ENCODE results near the gene ACTN4.

GRCh38 chr19:38653028-38653571, 5.7 kb downstream of the ACTN4 start:
- TF ChIP-seq, protein P1, sequence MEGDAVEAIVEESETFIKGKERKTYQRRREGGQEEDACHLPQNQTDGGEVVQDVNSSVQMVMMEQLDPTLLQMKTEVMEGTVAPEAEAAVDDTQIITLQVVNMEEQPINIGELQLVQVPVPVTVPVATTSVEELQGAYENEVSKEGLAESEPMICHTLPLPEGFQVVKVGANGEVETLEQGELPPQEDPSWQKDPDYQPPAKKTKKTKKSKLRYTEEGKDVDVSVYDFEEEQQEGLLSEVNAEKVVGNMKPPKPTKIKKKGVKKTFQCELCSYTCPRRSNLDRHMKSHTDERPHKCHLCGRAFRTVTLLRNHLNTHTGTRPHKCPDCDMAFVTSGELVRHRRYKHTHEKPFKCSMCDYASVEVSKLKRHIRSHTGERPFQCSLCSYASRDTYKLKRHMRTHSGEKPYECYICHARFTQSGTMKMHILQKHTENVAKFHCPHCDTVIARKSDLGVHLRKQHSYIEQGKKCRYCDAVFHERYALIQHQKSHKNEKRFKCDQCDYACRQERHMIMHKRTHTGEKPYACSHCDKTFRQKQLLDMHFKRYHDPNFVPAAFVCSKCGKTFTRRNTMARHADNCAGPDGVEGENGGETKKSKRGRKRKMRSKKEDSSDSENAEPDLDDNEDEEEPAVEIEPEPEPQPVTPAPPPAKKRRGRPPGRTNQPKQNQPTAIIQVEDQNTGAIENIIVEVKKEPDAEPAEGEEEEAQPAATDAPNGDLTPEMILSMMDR (conservative IDR thresholded peaks at IDR 0.05; ENCODE audit: low read length), result no peak
- no peak for TF ChIP-seq EZH2phosphoT487 (IDR thresholded peaks at IDR 0.05; ENCODE audit: borderline replicate concordance)
